Stimulated activated CD4-positive, alpha-beta T cell treated with anti-CD3 and anti-CD28 coated beads, Interleukin-4, amount 100 ng/mL, for 24 hours (primary cell): ENCODE data around the gene ZNF99.
"Not testable (repeated sequence)": the region's sequence is repeated elsewhere in the genome, so short reads cannot be mapped to it uniquely, and the experiment has no call there.

Experiments
- DNase-seq: peaks from one replicate; pipeline ENCODE4 v3.0.0-alpha.2; 2020

The ZNF99 gene

GRCh38 chr19:22783651-22784410 is at the start of gene ZNF99:
TSS of gene ZNF99 (minus strand) at chr19:22784151. CDS start at chr19:22784016, 135 bp downstream.
- no peak for DNase-seq

- no peak for DNase-seq
These were observed 48.2 kb upstream of the ZNF99 start, which contains the start of gene ZNF723 for GRCh38 chr19:22832031-22832762. TSS of gene ZNF723 (plus strand) at chr19:22832291. CDS start at chr19:22832380, 89 bp downstream.

- no peak for DNase-seq
These were observed 47.3 kb upstream of the ZNF99 start for GRCh38 chr19:22831211-22831610.

- DNase-seq = no peak
These were observed 30.2 kb upstream of the ZNF99 start for GRCh38 chr19:22814124-22814523.

GRCh38 chr19:22807061-22807835 is 23.3 kb upstream of the ZNF99 start:
- DNase-seq = no peak

- DNase-seq = no peak
These were observed 22.5 kb upstream of the ZNF99 start for GRCh38 chr19:22806418-22806817.

- DNase-seq = no peak
These were observed 13.1 kb upstream of the ZNF99 start for GRCh38 chr19:22797040-22797439.

- not testable (repeated sequence) for DNase-seq
These were observed 8.9 kb upstream of the ZNF99 start for GRCh38 chr19:22792863-22793262.

- DNase-seq = no peak
These were observed 47.9 kb downstream of the ZNF99 start for GRCh38 chr19:22735911-22736645.

- DNase-seq = no peak
These were observed 50.3 kb downstream of the ZNF99 start for GRCh38 chr19:22733691-22734090.

GRCh38 chr19:22728214-22728613 is 55.7 kb downstream of the ZNF99 start:
- not testable (repeated sequence) for DNase-seq

- DNase-seq = not testable (repeated sequence)
These were observed 62.4 kb downstream of the ZNF99 start for GRCh38 chr19:22721533-22721932.

GRCh38 chr19:22708983-22709382 is 75.0 kb downstream of the ZNF99 start:
- DNase-seq = no peak

GRCh38 chr19:22703096-22703495 is 80.9 kb downstream of the ZNF99 start:
- not testable (repeated sequence) for DNase-seq

GRCh38 chr19:22702661-22703060 is 81.3 kb downstream of the ZNF99 start:
- DNase-seq = not testable (repeated sequence)
